MM.1S (cell line): Measurements from ENCODE around the gene ZAP70.

ENCODE experiments used
- DNase-seq: peaks from one replicate; pipeline ENCODE4 v3.0.0-alpha.2; 2015
- H2AFZ ChIP-seq: fragments of 300-600 bp; sonication (generic); 2 replicates; pipeline ENCODE4 v1.6.0; 2016; ENCODE audit warnings: antibody characterized with exemption, low read length
- H3F3A ChIP-seq: fragments of 300-600 bp; sonication (generic); 2 replicates; pipeline ENCODE4 v1.6.1; 2016; ENCODE audit warnings: mild to moderate bottlenecking, antibody characterized with exemption, low read length, moderate library complexity, mixed read lengths; ENCODE audit not compliant: insufficient read depth
- H3K27ac ChIP-seq: fragments of 300-600 bp; sonication (generic); 2 replicates; pipeline ENCODE4 v1.5.1; 2016; ENCODE audit warnings: mild to moderate bottlenecking, low read length
- H3K27me3 ChIP-seq: fragments of 300-600 bp; sonication (generic); replicated peaks from 2 replicates; pipeline ENCODE4 v1.6.0; 2016; ENCODE audit warnings: low read length; ENCODE audit not compliant: insufficient read depth
- H3K36me3 ChIP-seq: fragments of 300-600 bp; sonication (generic); replicated peaks from 2 replicates; pipeline ENCODE4 v1.6.1; 2016; ENCODE audit warnings: mild to moderate bottlenecking, low read length, mixed read lengths; ENCODE audit not compliant: insufficient read depth
- H3K4me1 ChIP-seq: fragments of 300-600 bp; sonication (generic); 2 replicates; pipeline ENCODE4 v1.6.1; 2016; ENCODE audit warnings: low read length, mixed read lengths
- H3K4me2 ChIP-seq: fragments of 300-600 bp; sonication (generic); 2 replicates; pipeline ENCODE4 v1.6.0; 2016; ENCODE audit warnings: low read depth, low read length
- H3K4me3 ChIP-seq: fragments of 300-600 bp; sonication (generic); 2 replicates; pipeline ENCODE4 v1.5.1; 2016; ENCODE audit warnings: low read length, mixed read lengths
- H3K79me2 ChIP-seq: fragments of 300-600 bp; sonication (generic); 2 replicates; pipeline ENCODE4 v1.6.1; 2016; ENCODE audit warnings: mixed run types, low read length, mixed read lengths
- H3K9ac ChIP-seq: fragments of 300-600 bp; sonication (generic); 2 replicates; pipeline ENCODE4 v1.6.1; 2016; ENCODE audit warnings: low read length, mixed read lengths
- H3K9me2 ChIP-seq: fragments of 300-600 bp; sonication (generic); replicated peaks from 2 replicates; pipeline ENCODE4 v1.6.1; 2016; ENCODE audit warnings: mild to moderate bottlenecking, low read length, mixed read lengths; ENCODE audit not compliant: insufficient read depth
- H3K9me3 ChIP-seq: fragments of 300-600 bp; sonication (generic); replicated peaks from 2 replicates; pipeline ENCODE4 v1.6.1; 2016; ENCODE audit warnings: mild to moderate bottlenecking, low read length, mixed read lengths; ENCODE audit not compliant: insufficient read depth
- H4K20me1 ChIP-seq: fragments of 300-600 bp; sonication (generic); 2 replicates; pipeline ENCODE4 v1.6.1; 2016; ENCODE audit warnings: mild to moderate bottlenecking, low read length, moderate library complexity, mixed read lengths; ENCODE audit not compliant: insufficient read depth
- CTCF ChIP-seq: fragments of 300-600 bp; sonication (generic); IDR thresholded peaks from 2 replicates; pipeline ENCODE4 v1.5.1; 2016; ENCODE audit warnings: antibody characterized with exemption, low read length, mixed read lengths
- EZH2 ChIP-seq: fragments of 300-600 bp; sonication (generic); optimal IDR thresholded peaks from 2 replicates; pipeline ENCODE3; 2017; ENCODE audit warnings: low read depth, mild to moderate bottlenecking, antibody characterized with exemption, low read length, mixed read lengths
- EZH2phosphoT487 ChIP-seq: fragments of 300-600 bp; sonication (generic); IDR thresholded peaks from 2 replicates; pipeline ENCODE4 v1.6.1; 2018; ENCODE audit warnings: antibody characterized with exemption, low read length

The ZAP70 gene

DNA sequence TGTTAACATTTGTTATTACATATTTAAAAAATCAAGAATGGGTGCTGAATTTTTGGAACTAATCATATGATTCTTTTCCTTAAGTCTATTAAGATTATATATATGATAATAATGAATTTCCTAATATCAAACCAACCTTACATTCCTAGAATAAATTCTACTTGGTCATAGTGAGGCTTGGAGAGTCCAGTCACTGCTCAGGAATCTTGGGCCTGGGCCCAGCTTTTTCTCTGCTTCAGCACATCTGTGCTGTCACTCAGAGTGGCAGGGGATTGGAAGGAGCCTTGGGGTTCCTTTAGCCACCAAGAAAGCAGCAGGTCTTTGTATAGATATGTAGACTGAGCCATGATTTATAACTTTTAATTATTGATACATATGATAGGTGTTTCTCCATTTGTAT is 19.9 kb upstream of the ZAP70 start:
- Histone ChIP-seq H3F3A (no peaks in the 10 kb centered on the region), H3K4me3 (no peak overlapping the region), H3K9me2 (no peaks in the 10 kb centered on the region), H3K27me3 (no peaks in the 10 kb centered on the region), H3K4me1 (no peaks in the 10 kb centered on the region), H3K9me3 (no peaks in the 10 kb centered on the region), H2AFZ (no peak overlapping the region), H3K27ac (no peak overlapping the region), H3K9ac (no peak overlapping the region), H3K79me2 (no peaks in the 10 kb centered on the region), H3K4me2 (no peak overlapping the region), H4K20me1 (no peaks in the 10 kb centered on the region), H3K36me3 (no peaks in the 10 kb centered on the region)
- DNase-seq, result no peak
- TF ChIP-seq EZH2phosphoT487 (no peak), EZH2 (no peak), CTCF (no peak)

DNA sequence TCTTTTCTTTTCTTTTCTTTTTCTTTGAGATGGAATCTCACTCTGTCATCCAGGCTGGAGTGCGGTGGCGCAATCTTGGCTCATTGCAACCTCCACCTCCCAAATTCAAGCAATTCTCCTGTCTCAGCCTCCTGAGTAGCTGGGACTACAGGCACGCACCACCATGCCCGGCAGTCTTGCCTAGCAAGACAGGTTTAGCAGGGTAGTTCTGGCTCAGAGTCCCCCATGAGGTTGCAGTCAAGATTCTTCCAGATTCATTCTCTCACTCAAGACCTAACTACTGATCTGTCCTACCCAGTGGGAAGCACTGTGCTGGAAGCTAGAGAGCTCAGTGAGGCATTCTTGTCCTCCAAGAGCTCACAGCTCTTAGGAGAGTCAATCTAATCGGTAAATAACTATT is 17.6 kb upstream of the ZAP70 start:
- TF ChIP-seq CTCF, result no peak
- TF ChIP-seq EZH2, result no peak
- no peak for TF ChIP-seq EZH2phosphoT487

GRCh38 chr2:97697252-97698235 is 15.8 kb upstream of the ZAP70 start:
- peak; percentile 88 for DNase-seq
- H3K9ac ChIP-seq, result peak overlapping the region; percentile 24; the same call in 1 of the 2 replicates
- no peaks in the 10 kb centered on the region for H3K4me1 ChIP-seq

More for the DNA sequence above, 17.6 kb upstream of the ZAP70 start:
- H4K20me1 ChIP-seq, result no peaks in the 10 kb centered on the region
- H3K27ac ChIP-seq, result no peak overlapping the region
- no peak overlapping the region for H3K4me2 ChIP-seq
- H3K9me2 ChIP-seq, result no peaks in the 10 kb centered on the region
- H3F3A ChIP-seq, result no peaks in the 10 kb centered on the region
- H2AFZ ChIP-seq, result no peak overlapping the region
- H3K9me3 ChIP-seq, result no peaks in the 10 kb centered on the region
- no peak overlapping the region for H3K9ac ChIP-seq
- H3K79me2 ChIP-seq, result no peaks in the 10 kb centered on the region
- no peaks in the 10 kb centered on the region for H3K4me1 ChIP-seq
- H3K4me3 ChIP-seq, result no peak overlapping the region
- H3K36me3 ChIP-seq, result no peaks in the 10 kb centered on the region
- no peaks in the 10 kb centered on the region for H3K27me3 ChIP-seq
- DNase-seq, result no peak

More at GRCh38 chr2:97697252-97698235, 15.8 kb upstream of the ZAP70 start:
- Histone ChIP-seq H3K4me2 (peak overlapping the region; percentile 48), H3K27ac (no peak overlapping the region), H3F3A (no peaks in the 10 kb centered on the region), H3K4me3 (no peak overlapping the region; the same call in 1 of the 2 replicates), H3K9me2 (no peaks in the 10 kb centered on the region), H3K36me3 (no peaks in the 10 kb centered on the region), H4K20me1 (no peaks in the 10 kb centered on the region), H3K9me3 (no peaks in the 10 kb centered on the region), H2AFZ (peak overlapping the region; percentile 14), H3K79me2 (no peaks in the 10 kb centered on the region), H3K27me3 (no peaks in the 10 kb centered on the region)
- TF ChIP-seq CTCF (peak; percentile 92), EZH2phosphoT487 (no peak), EZH2 (no peak)
